K562 (cell line): ENCODE data around the gene IPO13. TPM values are rescaled to one million over a fixed set of nuclear protein-coding genes. Genes with fewer than 3 reads are reported as not detected.

Experiments used
- ATAC-seq: fragments of 200-7000 bp; cut with Tn5 transposase; 3 replicates; pipeline ENCODE4 v1.9.1; 2020; ENCODE audit warnings: moderate library complexity
- BruUV-seq: library from RNA; stranded (reverse); fragments of 400-500 nt; replicated peaks from 2 replicates; lab custom pipeline; 2021; lab: Mats Ljungman, UMichigan
- CTCF ChIA-PET: fragments of 300-600 bp; formaldehyde crosslinking; extraction: SDS; loops from one replicate; lab custom pipeline; 2021; ENCODE audit warnings: low intra/inter-chr PET ratio; lab: Yijun Ruan, JAX
- POLR2A ChIA-PET: fragments of 300-600, 350-650 bp; sonication (Branson Sonifier 250); formaldehyde crosslinking; extraction: SDS; loops from one replicate; lab custom pipeline; 2021; ENCODE audit warnings: antibody characterized with exemption, inconsistent platforms; lab: Yijun Ruan, JAX
- DNase-seq, 4 experiments: peaks; one replicate each; pipeline versions ENCODE4 v3.0.0 to v3.0.0-alpha.2; 2011 to 2018; ENCODE audit warnings: low spot score in 3 of 4, mixed read lengths in 3 of 4; ENCODE audit errors: extremely low read depth in 1 of 4
- FAIRE-seq: peaks from 2 replicates; lab custom pipeline; 2011; peaks lifted over from hg19 to GRCh38; lab: Jason Lieb, UNC
- H2AFZ ChIP-seq: 2 replicates; pipeline ENCODE4 v1.6.0; 2011; ENCODE audit warnings: low read depth, low read length, control low read depth, inconsistent platforms
- H3K27ac ChIP-seq: fragments of 200-600 bp; 3 replicates; pipeline ENCODE4 v1.8.0; 2011; ENCODE audit warnings: low read depth, mild to moderate bottlenecking, control low read depth, inconsistent platforms, low read length, moderate library complexity, mixed read lengths; ENCODE audit errors: extremely low read depth
- H3K27me3 ChIP-seq, 2 experiments: fragments of 300-600 bp in 1 of 2; 2 replicates in 1 of 2; 3 replicates in 1 of 2; pipeline versions ENCODE4 v1.6.0 to v1.8.0; 2011; ENCODE audit warnings: inconsistent platforms in 2 of 2, low read length in 2 of 2, mild to moderate bottlenecking in 1 of 2, mixed read lengths in 1 of 2, moderate library complexity in 1 of 2; ENCODE audit not compliant: control insufficient read depth in 2 of 2, insufficient read depth in 2 of 2
- H3K36me3 ChIP-seq: fragments of 300-600 bp; 3 replicates; pipeline ENCODE4 v1.8.0; 2011; ENCODE audit warnings: mild to moderate bottlenecking, low read length, inconsistent platforms; ENCODE audit not compliant: control insufficient read depth, insufficient read depth
- H3K4me1 ChIP-seq, 2 experiments: fragments of 200-600 bp in 1 of 2; replicated peaks in 1 of 2; 2 replicates in 1 of 2; 3 replicates in 1 of 2; pipeline versions ENCODE4 v1.5.1 to v1.8.0; 2011; ENCODE audit warnings: inconsistent platforms in 2 of 2, low read length in 2 of 2, mild to moderate bottlenecking in 1 of 2, mixed read lengths in 1 of 2, moderate library complexity in 1 of 2; ENCODE audit not compliant: control insufficient read depth in 2 of 2, insufficient read depth in 2 of 2
- H3K4me2 ChIP-seq: 2 replicates; pipeline ENCODE4 v1.6.1; 2011; ENCODE audit warnings: low read length, control low read depth, inconsistent platforms, mixed read lengths; ENCODE audit not compliant: insufficient read depth
- H3K4me3 ChIP-seq: fragments of 200-600 bp; sonication (generic), shearing (Covaris generic); 2 replicates; pipeline ENCODE4 v1.5.1; 2016; ENCODE audit warnings: control low read depth, inconsistent platforms
- H3K79me2 ChIP-seq: fragments of 200-600 bp; 3 replicates; pipeline ENCODE4 v1.8.0; 2011; ENCODE audit warnings: low read length, inconsistent platforms; ENCODE audit not compliant: control insufficient read depth, insufficient read depth
- H3K9ac ChIP-seq, 2 experiments: 2 replicates each; pipeline versions ENCODE4 v1.6.0 to v1.6.1; 2011; ENCODE audit warnings: low read depth in 2 of 2, low read length in 2 of 2, control low read depth in 1 of 2, inconsistent platforms in 1 of 2, mild to moderate bottlenecking in 1 of 2, mixed read lengths in 1 of 2; ENCODE audit not compliant: insufficient read depth in 1 of 2
- H3K9me1 ChIP-seq: one replicate; pipeline ENCODE4 v1.6.0; 2011; ENCODE audit warnings: inconsistent platforms, mild to moderate bottlenecking, low read length, moderate library complexity; ENCODE audit not compliant: control insufficient read depth, insufficient read depth
- H3K9me3 ChIP-seq: replicated peaks from 2 replicates; pipeline ENCODE4 v1.5.1; 2011; ENCODE audit warnings: low read depth, low read length, inconsistent platforms; ENCODE audit not compliant: control insufficient read depth, insufficient read depth
- H4K20me1 ChIP-seq: replicated peaks from 2 replicates; pipeline ENCODE4 v1.6.1; 2011; ENCODE audit warnings: low read length, inconsistent platforms, mixed read lengths; ENCODE audit not compliant: control insufficient read depth, insufficient read depth
- NFYB ChIP-seq: IDR thresholded peaks from 2 replicates; pipeline ENCODE4 v1.6.1; 2011; ENCODE audit warnings: mild to moderate bottlenecking, moderate library complexity; ENCODE audit not compliant: insufficient read length; ENCODE audit errors: extremely low read depth
- PRPF4 ChIP-seq: fragments of 200-400 bp; formaldehyde crosslinking; IDR thresholded peaks from one replicate; pipeline ENCODE4 v1.6.1; 2017; ENCODE audit warnings: low read length, low read depth, mild to moderate bottlenecking; ENCODE audit not compliant: insufficient read depth, poor library complexity, severe bottlenecking
- RBFOX2 ChIP-seq: fragments of 200-400 bp; formaldehyde crosslinking; IDR thresholded peaks from 2 replicates; pipeline ENCODE4 v1.6.1; 2017; ENCODE audit warnings: low read depth, mild to moderate bottlenecking, low read length, moderate library complexity
- ZNF79 ChIP-seq: fragments of 250-450 bp; sonication (Bioruptor Pico); IDR thresholded peaks from 2 replicates; pipeline ENCODE4 v1.4.0; 2020; ENCODE audit warnings: low read depth, mild to moderate bottlenecking, moderate library complexity
- WGBS: fragments of 100-300 bp; shearing (Covaris generic); methylation state at CpG from one replicate; pipeline ENCODE4 v1.1.6; 2016; ENCODE audit warnings: low coverage, mixed read lengths; ENCODE audit not compliant: insufficient coverage; ENCODE audit errors: missing lambda C conversion rate; 5-methylcytosine and 5-hydroxymethylcytosine counted together
- in situ Hi-C: fragments of 300-500 bp; cut with MboI; formaldehyde crosslinking; loops from 4 replicates; pipeline ENCODE4 v1.15.0; 2018; ENCODE audit warnings: inconsistent platforms, mixed read lengths
- intact Hi-C: fragments of 100-400 bp; cut with micrococcal nuclease; formaldehyde crosslinking; loops from 2 replicates; pipeline ENCODE4 v1.14.2; 2022
- polyA plus RNA-seq, 8 experiments: library from polyadenylated mRNA; depleted of rRNA in 4 of 8; stranded (reverse) in 5 of 8; unstranded in 3 of 8; fragments of >200 nt; fragmentation: Nextera tagmentation in 2 of 8; fragmentation: Illumina TruSeq in 1 of 8; extraction: Ambion mirVana in 2 of 8; extraction: Trizol in 1 of 8; gene quantifications; 2 replicates each; pipeline versions ENCODE4 v1.2.1 to v1.2.3, GENCODE V29; 2011 to 2014; ENCODE audit warnings: inconsistent platforms in 1 of 8, missing spikeins in 1 of 8
- total RNA-seq, 7 experiments: library from RNA; depleted of rRNA in 6 of 7; stranded (reverse); fragments of >200 nt in 6 of 7; fragmentation: Illumina TruSeq in 2 of 7; extraction: Trizol in 2 of 7; gene quantifications; 2 replicates each; pipeline versions ENCODE4 v1.2.1 to v1.2.3, GENCODE V29; 2011 to 2021; ENCODE audit warnings: low replicate concordance in 1 of 7

Gene IPO13
- total and polyA plus RNA-seq, 9 of the 15 experiments (the other 6 are each of a cell fraction or from before 2014, with no cell fraction given): 7.0 to 30.8 (median 16.2) TPM

- Histone ChIP-seq H3K4me3 (no peak overlapping the region), H3K27ac (no peak overlapping the region), H3K4me2 (no peak overlapping the region), H4K20me1 (peaks cover 24% of the 10 kb centered on the region), H3K79me2 (peaks cover 68% of the 10 kb centered on the region), H3K4me1 (peaks cover 47 to 73% of the 10 kb centered on the region in 2 experiments), H2AFZ (no peak overlapping the region), H3K9me1 (peaks cover 14% of the 10 kb centered on the region), H3K36me3 (peaks cover 65% of the 10 kb centered on the region), H3K9me3 (no peaks in the 10 kb centered on the region), H3K9ac (peak overlapping the region in 1 of 2 experiments; percentile 66; a peak in 1 of 4 replicates), H3K27me3 (no peaks in the 10 kb centered on the region)
- 95% methylated on average over 8 of the region's 8 CpGs for WGBS
- TF ChIP-seq PRPF4: no peak
- no peak for TF ChIP-seq ZNF79 (CRISPR knock-in tag)
- TF ChIP-seq NFYB: no peak
- peak; percentile 39; the same call in 1 of the 2 replicates for TF ChIP-seq RBFOX2
- ATAC-seq (no peak), DNase-seq (no peak), FAIRE-seq (no peak)
- intact Hi-C loops: no loop called here
- POLR2A ChIA-PET: interaction anchor here (0.6 to 2.5 kb wide), 7 partner anchors 12 to 59 kb away, joined by 3 to 10 read pairs (median 5); partner anchors contain the start of gene CCDC24
- in situ Hi-C loops: no loop called here
- CTCF ChIA-PET: no interaction called here
- BruUV-seq: no TSS peak
Measured at GRCh38 chr1:43976890-43977289, 30.1 kb downstream of the IPO13 start.
